ENCODE measurements around the gene PRKCE. TPM values are rescaled to one million over a fixed set of nuclear protein-coding genes. Genes with fewer than 3 reads are reported as not detected.

PRKCE gene
- total RNA-seq, 3 donors from 2014 or later (not counting 1 experiment from before 2014, with no cell fraction given) = 35.2 to 42.1 (median 38.6) TPM

GRCh38 chr2:45804987-45805755, 153.7 kb downstream of the PRKCE start:
- Histone ChIP-seq H3K4me3 (ENCODE audit: low read length) (no peak overlapping the region), H3K9me3 (ENCODE audit: control insufficient read depth, insufficient read depth, low read length) (no peaks in the 10 kb centered on the region), H3K4me1 (ENCODE audit: control insufficient read depth, insufficient read depth, low read length) (no peaks in the 10 kb centered on the region), H3K36me3 (ENCODE audit: control insufficient read depth, insufficient read depth, low read length) (no peaks in the 10 kb centered on the region), H3K27me3 (ENCODE audit: control insufficient read depth, insufficient read depth, low read length) (no peaks in the 10 kb centered on the region), H3K27ac (ENCODE audit: low read length) (no peak overlapping the region)
- Mint-ChIP-seq H3K27ac (no peak overlapping the region), H3K4me3 (no peak overlapping the region), H3K27me3 (ENCODE audit: low read depth in 2 of 2) (no peaks in the 10 kb centered on the region), H3K4me1 (peaks cover 10 to 12% of the 10 kb centered on the region in 2 donors), H3K9me3 (no peaks in the 10 kb centered on the region), H3K36me3 (no peaks in the 10 kb centered on the region)
- TF ChIP-seq CTCF (IDR thresholded peaks at IDR 0.05) = no peak
- no peak for DNase-seq
- no peak for ATAC-seq
- WGBS (ENCODE audit: insufficient coverage) = 94% methylated on average over 5 of the region's 6 CpGs
- intact Hi-C loops (cut with micrococcal nuclease) = no loop called here

- intact Hi-C loops (cut with micrococcal nuclease) = no loop called here
- ATAC-seq (no peak), DNase-seq (no peak)
- Mint-ChIP-seq H3K27ac (no peak overlapping the region), H3K27me3 (ENCODE audit: low read depth in 2 of 2) (no peaks in the 10 kb centered on the region), H3K9me3 (no peaks in the 10 kb centered on the region), H3K4me3 (no peak overlapping the region), H3K36me3 (no peaks in the 10 kb centered on the region), H3K4me1 (no peaks in the 10 kb centered on the region)
- no peaks in the 10 kb centered on the region for H3K9me3 ChIP-seq (ENCODE audit: control insufficient read depth, insufficient read depth, low read length)
- H3K4me3 ChIP-seq (ENCODE audit: low read length) = no peak overlapping the region
- H3K4me1 ChIP-seq (ENCODE audit: control insufficient read depth, insufficient read depth, low read length) = no peaks in the 10 kb centered on the region
- no peak for TF ChIP-seq CTCF (IDR thresholded peaks at IDR 0.05)
- WGBS (ENCODE audit: insufficient coverage) = 86% methylated on average over 8 of the region's 8 CpGs
- no peaks in the 10 kb centered on the region for H3K27me3 ChIP-seq (ENCODE audit: control insufficient read depth, insufficient read depth, low read length)
- no peaks in the 10 kb centered on the region for H3K36me3 ChIP-seq (ENCODE audit: control insufficient read depth, insufficient read depth, low read length)
- no peak overlapping the region for H3K27ac ChIP-seq (ENCODE audit: low read length)
These were observed 155.3 kb downstream of the PRKCE start for GRCh38 chr2:45806563-45807358.

- Histone ChIP-seq H3K4me1 (ENCODE audit: control insufficient read depth, insufficient read depth, low read length) (no peaks in the 10 kb centered on the region), H3K36me3 (ENCODE audit: control insufficient read depth, insufficient read depth, low read length) (no peaks in the 10 kb centered on the region), H3K9me3 (ENCODE audit: control insufficient read depth, insufficient read depth, low read length) (no peaks in the 10 kb centered on the region), H3K27me3 (ENCODE audit: control insufficient read depth, insufficient read depth, low read length) (no peaks in the 10 kb centered on the region), H3K27ac (ENCODE audit: low read length) (no peak overlapping the region), H3K4me3 (ENCODE audit: low read length) (no peak overlapping the region)
- no peak overlapping the region for H3K4me3 Mint-ChIP-seq
- H3K4me1 Mint-ChIP-seq = no peaks in the 10 kb centered on the region
- no peaks in the 10 kb centered on the region for H3K36me3 Mint-ChIP-seq
- TF ChIP-seq CTCF (IDR thresholded peaks at IDR 0.05) = no peak
- H3K27me3 Mint-ChIP-seq (ENCODE audit: low read depth in 2 of 2) = no peaks in the 10 kb centered on the region
- WGBS (ENCODE audit: insufficient coverage) = 90% methylated on average over 4 of the region's 4 CpGs
- ATAC-seq = no peak
- DNase-seq = no peak
- H3K9me3 Mint-ChIP-seq = no peaks in the 10 kb centered on the region
- intact Hi-C loops (cut with micrococcal nuclease) = no loop called here
- no peak overlapping the region for H3K27ac Mint-ChIP-seq
These were observed 156.9 kb downstream of the PRKCE start for GRCh38 chr2:45808294-45808800.
